Activated T-cell treated with anti-CD3 and anti-CD28 coated beads, Interleukin-2, amount 50 U/mL, for 48 hours (primary cell): ENCODE measurements around the gene ARHGEF12.

ENCODE experiments used
- DNase-seq, 2 experiments: peaks; one replicate each; pipeline ENCODE4 v3.0.0-alpha.2; 2020

The ARHGEF12 gene

DNA sequence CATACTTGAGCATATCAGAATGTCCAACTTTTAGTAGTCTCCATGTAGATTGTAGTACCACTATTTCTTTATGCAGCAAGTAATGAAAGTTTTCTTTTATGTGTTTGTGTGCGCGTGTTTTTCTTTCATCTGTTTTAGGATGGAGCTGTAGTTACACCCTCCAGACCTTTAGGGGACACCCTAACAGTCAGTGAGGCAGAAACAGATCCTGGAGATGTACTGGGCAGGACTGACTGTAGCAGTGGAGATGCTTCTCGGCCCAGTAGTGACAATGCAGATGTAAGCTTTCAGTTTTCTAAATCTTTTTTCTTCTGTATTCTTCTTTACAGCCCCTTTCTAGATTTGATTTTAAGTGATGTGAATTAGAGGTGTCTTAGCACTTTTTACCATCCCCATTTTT lies 95.4 kb downstream of the ARHGEF12 start:
- peak in 1 of 2 experiments; percentile 16 for DNase-seq

DNA sequence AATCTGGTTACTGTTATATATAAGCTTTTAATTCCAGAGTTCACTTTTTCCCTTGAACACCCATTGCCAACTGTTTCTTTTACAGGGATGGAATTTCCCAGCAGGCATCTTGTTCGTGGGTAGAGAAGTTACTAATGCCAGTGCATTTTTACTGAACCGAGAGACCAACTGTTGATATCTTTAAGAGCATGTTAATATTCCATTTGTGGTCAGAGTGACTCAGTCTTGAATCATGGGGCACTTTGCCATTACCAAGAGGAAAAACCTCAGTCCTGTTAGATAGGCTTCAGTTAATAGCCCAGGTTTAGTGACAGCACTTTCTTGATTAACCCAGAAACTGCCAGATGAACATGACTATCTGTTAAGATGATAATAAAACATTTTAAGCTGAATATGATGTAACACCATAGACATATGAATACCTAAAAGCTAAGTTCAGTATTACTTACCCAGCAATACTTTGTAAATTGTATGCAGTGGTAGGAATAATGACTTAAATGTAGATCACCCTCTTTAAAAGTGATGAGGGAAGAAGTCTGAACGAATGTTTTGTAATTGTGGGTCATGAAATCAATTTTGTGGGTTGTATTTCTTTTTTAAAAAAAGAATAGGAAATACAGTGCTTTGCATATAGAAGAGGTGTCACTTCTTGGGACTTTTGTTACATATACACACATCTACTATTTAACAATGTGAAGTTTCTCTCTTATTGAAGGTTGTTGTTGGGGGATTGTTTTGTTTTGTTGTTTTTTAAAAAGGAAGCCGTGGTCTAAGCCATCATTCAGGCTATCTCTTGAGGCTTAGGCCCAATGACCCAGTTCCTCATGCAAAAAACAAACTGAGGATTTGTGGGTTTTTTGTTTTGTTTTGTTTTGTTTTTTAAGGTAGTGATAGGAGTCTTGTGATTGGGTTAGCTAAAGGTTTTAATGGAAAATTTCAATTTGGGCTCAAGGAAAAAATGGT lies 96.1 kb downstream of the ARHGEF12 start:
- peak in 1 of 2 experiments; percentile 17 for DNase-seq

DNA sequence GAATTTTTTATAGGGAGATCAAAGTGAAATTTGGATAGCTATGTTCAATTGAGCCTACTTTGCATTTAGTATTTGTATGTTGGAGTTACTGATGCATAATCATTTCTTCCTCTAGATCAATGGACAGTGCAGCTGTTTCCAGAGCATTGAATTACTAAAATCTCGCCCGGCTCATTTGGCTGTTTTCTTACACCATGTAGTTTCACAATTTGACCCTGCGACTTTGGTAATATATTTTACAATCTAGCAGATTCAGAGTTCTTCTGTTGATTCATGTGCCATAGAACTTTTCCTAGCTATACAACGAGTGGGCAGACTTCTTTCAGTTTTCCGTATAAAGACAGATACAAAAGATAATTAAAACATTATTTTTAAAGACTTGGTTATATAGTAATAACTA lies 105.4 kb downstream of the ARHGEF12 start:
- no peak for DNase-seq

- no peak for DNase-seq
These were observed 105.8 kb downstream of the ARHGEF12 start for GRCh38 chr11:120442031-120442430.

GRCh38 chr11:120446802-120447201 lies 110.6 kb downstream of the ARHGEF12 start:
- DNase-seq: no peak

- no peak for DNase-seq
These were observed 112.0 kb downstream of the ARHGEF12 start for GRCh38 chr11:120448240-120448639.

GRCh38 chr11:120455487-120455886 lies 119.3 kb downstream of the ARHGEF12 start:
- no peak for DNase-seq

DNA sequence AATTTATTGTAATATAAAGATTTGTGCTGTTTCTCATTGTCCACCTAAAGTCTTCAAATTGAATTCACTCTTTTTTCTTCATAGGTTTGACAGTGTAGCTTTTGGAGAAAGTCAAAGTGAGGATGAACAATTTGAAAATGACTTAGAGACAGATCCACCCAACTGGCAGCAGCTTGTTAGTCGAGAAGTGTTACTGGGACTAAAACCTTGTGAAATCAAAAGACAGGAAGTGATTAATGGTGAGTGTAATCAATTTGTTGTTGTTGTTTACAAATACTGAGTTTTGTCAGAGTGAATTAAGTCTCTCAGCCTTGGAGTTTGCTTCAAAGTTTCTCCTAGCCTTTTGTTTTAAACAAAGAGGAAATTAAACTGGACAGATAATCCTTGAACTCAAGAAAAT lies 121.8 kb downstream of the ARHGEF12 start:
- no peak for DNase-seq

GRCh38 chr11:120462825-120463224 lies 126.6 kb downstream of the ARHGEF12 start:
- DNase-seq: no peak

GRCh38 chr11:120465921-120466534 lies 129.8 kb downstream of the ARHGEF12 start:
- DNase-seq: no peak

DNA sequence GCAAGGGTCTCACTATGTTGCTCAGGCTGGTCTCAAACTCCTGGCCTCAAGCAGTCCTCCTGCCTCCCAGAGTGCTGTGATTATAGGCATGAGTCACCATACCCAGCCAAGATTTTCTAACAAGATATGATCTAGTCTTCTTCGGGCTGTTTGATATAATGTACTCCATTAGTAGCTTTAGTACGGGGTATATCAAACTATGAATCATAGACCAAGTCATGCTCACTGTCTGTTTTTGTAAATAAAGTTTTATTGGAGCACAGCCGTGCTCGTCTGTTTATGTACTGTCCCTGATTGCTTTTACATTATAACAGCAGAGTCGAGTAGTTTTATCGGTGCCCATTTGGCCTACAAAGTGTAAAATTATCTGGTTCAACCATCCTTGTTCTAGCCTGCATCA lies 131.4 kb downstream of the ARHGEF12 start:
- no peak for DNase-seq

GRCh38 chr11:120471131-120471530 lies 134.9 kb downstream of the ARHGEF12 start:
- no peak for DNase-seq

- DNase-seq: no peak
These were observed 135.8 kb downstream of the ARHGEF12 start for GRCh38 chr11:120471994-120472393.

DNA sequence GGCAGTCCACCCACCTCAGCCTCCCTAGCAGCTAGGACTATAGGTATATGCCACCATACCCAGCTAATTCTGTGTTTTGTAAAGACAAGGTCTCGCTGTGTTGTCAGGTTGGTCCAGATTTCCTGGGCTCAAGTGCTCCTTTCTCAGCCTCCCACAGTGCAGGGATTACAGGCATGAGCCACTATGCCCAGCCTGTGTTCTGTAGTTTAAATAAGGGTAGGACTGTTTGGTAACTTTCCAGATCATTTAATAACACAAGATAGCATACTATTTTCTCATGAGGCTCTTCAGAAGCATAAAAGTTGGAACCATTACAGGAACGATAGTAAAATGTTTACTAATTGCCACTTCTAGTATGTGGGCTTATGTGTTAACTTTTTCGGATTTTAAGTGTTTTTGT lies 137.3 kb downstream of the ARHGEF12 start:
- no peak for DNase-seq

DNA sequence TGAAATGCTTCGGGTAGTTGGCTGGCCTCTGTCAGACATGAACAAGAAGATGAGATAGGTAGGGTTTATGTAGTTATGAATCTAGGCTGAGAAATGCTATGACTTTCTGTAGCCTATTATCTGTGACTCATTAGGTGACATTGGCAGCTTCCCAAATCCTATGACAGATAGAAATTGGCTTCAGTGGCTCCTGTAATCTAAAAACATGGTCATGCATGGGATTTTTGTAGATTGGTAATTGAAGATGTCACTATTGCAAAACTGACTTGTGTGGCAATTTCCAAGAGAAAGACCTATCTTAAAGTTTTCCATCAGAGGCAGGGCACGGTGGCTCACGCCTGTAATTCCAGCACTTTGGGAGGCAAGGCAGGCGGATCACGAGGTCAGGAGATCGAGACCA lies 145.9 kb downstream of the ARHGEF12 start:
- no peak for DNase-seq

- DNase-seq: no peak
These were observed 148.5 kb downstream of the ARHGEF12 start for GRCh38 chr11:120484722-120485121.

GRCh38 chr11:120486138-120486537 lies 149.9 kb downstream of the ARHGEF12 start:
- no peak for DNase-seq

- no peak for DNase-seq
These were observed 153.6 kb downstream of the ARHGEF12 start for GRCh38 chr11:120489799-120490198.

GRCh38 chr11:120492486-120492885 lies 156.3 kb downstream of the ARHGEF12 start:
- DNase-seq: no peak

DNA sequence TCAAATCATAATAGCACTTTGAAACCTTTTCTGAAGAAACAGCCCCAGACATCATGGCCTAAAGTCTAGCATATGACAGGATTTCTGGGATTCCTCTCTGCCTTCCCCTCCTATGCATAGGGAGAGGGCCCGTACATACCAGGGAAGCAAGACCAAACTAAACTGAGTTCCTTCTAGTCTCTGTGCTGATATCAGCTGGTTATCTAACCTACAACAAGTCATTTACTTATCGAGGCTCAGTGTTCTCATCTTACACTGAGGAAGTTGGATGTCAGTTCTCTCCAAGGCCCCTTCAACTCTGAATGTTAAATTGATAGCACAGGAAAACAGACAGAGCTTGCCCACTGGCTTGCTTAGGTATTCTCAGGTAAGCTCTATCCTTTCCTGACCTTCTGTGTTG lies 158.4 kb downstream of the ARHGEF12 start:
- DNase-seq: no peak

- no peak for DNase-seq
These were observed 162.9 kb downstream of the ARHGEF12 start for GRCh38 chr11:120499088-120499487.

- DNase-seq: no peak
These were observed 163.6 kb downstream of the ARHGEF12 start for GRCh38 chr11:120499859-120500258.

- DNase-seq: no peak
These were observed 164.3 kb downstream of the ARHGEF12 start for GRCh38 chr11:120500414-120501071.

- DNase-seq: no peak
These were observed 165.2 kb downstream of the ARHGEF12 start for GRCh38 chr11:120501440-120501839.
